Measurements from ENCODE around the gene HGF.

- TF ChIP-seq CTCF (IDR thresholded peaks at IDR 0.05; ENCODE audit: insufficient read depth, low read length, poor library complexity, severe bottlenecking) (no peak), EZH2phosphoT487 (conservative IDR thresholded peaks at IDR 0.05; ENCODE audit: low read length) (no peak)
Observed at GRCh38 chr7:81770728-81771223, 929 bp upstream of the HGF start.
